MM.1S (cell line): Measurements from ENCODE around the gene ZNF670.

ENCODE experiments used
- EZH2phosphoT487 ChIP-seq: fragments of 300-600 bp; sonication (generic); IDR thresholded peaks from 2 replicates; pipeline ENCODE4 v1.6.1; 2018; ENCODE audit warnings: antibody characterized with exemption, low read length
- TF ChIP-seq, protein P1 (sequence below): fragments of 300-600 bp; sonication (generic); IDR thresholded peaks from 2 replicates; pipeline ENCODE4 v1.5.1; 2016; ENCODE audit warnings: antibody characterized with exemption, low read length, mixed read lengths

DNA sequence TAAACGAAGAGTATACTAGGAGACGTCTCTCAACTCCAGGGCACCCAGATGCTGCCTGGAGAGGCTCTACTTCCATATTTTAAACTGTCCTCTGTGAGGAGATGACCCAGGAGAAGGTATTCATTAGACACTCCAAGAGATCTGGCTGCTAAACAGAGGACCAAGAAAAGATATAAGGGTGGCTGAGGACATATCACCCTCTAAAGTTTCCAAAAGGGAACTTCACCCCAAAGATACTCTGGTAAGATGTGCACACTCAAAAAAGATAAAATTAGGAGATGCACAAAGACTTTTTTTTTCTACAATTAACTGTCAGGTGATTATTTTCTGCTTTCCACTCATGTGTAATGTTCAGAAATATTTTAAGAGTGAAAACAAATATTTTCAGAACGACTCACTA lies 1.4 kb downstream of the ZNF670 start:
- TF ChIP-seq, protein P1, sequence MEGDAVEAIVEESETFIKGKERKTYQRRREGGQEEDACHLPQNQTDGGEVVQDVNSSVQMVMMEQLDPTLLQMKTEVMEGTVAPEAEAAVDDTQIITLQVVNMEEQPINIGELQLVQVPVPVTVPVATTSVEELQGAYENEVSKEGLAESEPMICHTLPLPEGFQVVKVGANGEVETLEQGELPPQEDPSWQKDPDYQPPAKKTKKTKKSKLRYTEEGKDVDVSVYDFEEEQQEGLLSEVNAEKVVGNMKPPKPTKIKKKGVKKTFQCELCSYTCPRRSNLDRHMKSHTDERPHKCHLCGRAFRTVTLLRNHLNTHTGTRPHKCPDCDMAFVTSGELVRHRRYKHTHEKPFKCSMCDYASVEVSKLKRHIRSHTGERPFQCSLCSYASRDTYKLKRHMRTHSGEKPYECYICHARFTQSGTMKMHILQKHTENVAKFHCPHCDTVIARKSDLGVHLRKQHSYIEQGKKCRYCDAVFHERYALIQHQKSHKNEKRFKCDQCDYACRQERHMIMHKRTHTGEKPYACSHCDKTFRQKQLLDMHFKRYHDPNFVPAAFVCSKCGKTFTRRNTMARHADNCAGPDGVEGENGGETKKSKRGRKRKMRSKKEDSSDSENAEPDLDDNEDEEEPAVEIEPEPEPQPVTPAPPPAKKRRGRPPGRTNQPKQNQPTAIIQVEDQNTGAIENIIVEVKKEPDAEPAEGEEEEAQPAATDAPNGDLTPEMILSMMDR = peak; percentile 9; the same call in 1 of the 2 replicates
- no peak for TF ChIP-seq EZH2phosphoT487
